HG02623 (cell line): Measurements from ENCODE around the gene MEG3.

ENCODE experiments used
- ATAC-seq: cut with Tn5 transposase; IDR thresholded peaks from one replicate; pipeline ENCODE4 v1.9.1; 2021; ENCODE audit warnings: moderate library complexity; ENCODE audit not compliant: unreplicated experiment

Gene MEG3

GRCh38 chr14:100893228-100893601 lies 67.3 kb downstream of the MEG3 start:
- ATAC-seq = no peak

- ATAC-seq = no peak
These were observed 67.8 kb downstream of the MEG3 start for GRCh38 chr14:100893760-100894159.

- ATAC-seq = no peak
These were observed 68.5 kb downstream of the MEG3 start for GRCh38 chr14:100894416-100894815.

- ATAC-seq = no peak
These were observed 69.5 kb downstream of the MEG3 start for GRCh38 chr14:100895411-100895810.

- ATAC-seq = no peak
These were observed 70.6 kb downstream of the MEG3 start for GRCh38 chr14:100896369-100897060.

- ATAC-seq = no peak
These were observed 72.5 kb downstream of the MEG3 start for GRCh38 chr14:100898465-100898864.

GRCh38 chr14:100898935-100899883 lies 73.3 kb downstream of the MEG3 start:
- no peak for ATAC-seq

- ATAC-seq = no peak
These were observed 74.2 kb downstream of the MEG3 start for GRCh38 chr14:100899884-100900771.

- ATAC-seq = no peak
These were observed 75.0 kb downstream of the MEG3 start for GRCh38 chr14:100900837-100901390.

GRCh38 chr14:100901391-100902183 lies 75.7 kb downstream of the MEG3 start:
- ATAC-seq = no peak

GRCh38 chr14:100902295-100903133 lies 76.6 kb downstream of the MEG3 start:
- ATAC-seq = no peak

GRCh38 chr14:100903134-100903468 lies 77.2 kb downstream of the MEG3 start:
- no peak for ATAC-seq

- ATAC-seq = no peak
These were observed 77.8 kb downstream of the MEG3 start, which contains the start of gene RTL1 for GRCh38 chr14:100903672-100904185. RTL1 (minus strand) TSS chr14:100903722; CDS start chr14:100884788, 18,934 bp downstream.

- no peak for ATAC-seq
These were observed 78.6 kb downstream of the MEG3 start for GRCh38 chr14:100904307-100905087.

- ATAC-seq = no peak
These were observed 79.2 kb downstream of the MEG3 start for GRCh38 chr14:100905166-100905565.

- no peak for ATAC-seq
These were observed 80.5 kb downstream of the MEG3 start for GRCh38 chr14:100906420-100906819.

GRCh38 chr14:100907240-100907639 lies 81.3 kb downstream of the MEG3 start:
- ATAC-seq = no peak

- ATAC-seq = no peak
These were observed 83.5 kb downstream of the MEG3 start for GRCh38 chr14:100909439-100909838.
